Testis (tissue), 2 donors: ENCODE measurements around the gene SLCO1A2.

ENCODE experiments used
- POLR2A ChIP-seq: fragments of 450-650 bp; IDR thresholded peaks from one replicate; pipeline ENCODE4 v1.6.1; 2017; ENCODE audit warnings: antibody characterized with exemption, mild to moderate bottlenecking, moderate library complexity
- TF ChIP-seq, protein P1 (sequence below), 3 experiments: fragments of 450-650 bp in 2 of 3; fragments of 200-600 bp in 1 of 3; sonication (generic) in 1 of 3; IDR thresholded peaks; one replicate each; pipeline ENCODE4 v1.5.1; 2016 to 2019; ENCODE audit warnings: antibody characterized with exemption in 3 of 3, mild to moderate bottlenecking in 2 of 3, moderate library complexity in 1 of 3

DNA sequence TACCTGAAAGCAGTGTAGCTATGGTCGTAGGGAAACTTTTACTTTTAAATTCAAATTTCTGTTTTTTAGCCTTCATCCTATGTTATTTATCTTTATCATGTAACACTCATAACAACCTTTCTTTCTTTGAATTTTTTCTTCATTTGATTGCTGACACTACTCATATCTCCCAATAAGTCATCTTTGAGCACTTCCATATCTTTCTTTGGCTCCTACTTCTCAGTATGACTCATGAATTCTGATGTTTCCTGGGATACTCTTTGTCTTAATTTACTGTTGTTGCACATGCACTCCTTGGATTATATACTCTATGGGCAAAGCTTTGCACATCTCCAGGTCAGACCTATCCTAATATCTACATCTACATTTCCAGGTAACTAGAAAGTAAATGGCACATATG is 19.9 kb upstream of the SLCO1A2 start:
- no peak for TF ChIP-seq POLR2A
- TF ChIP-seq, protein P1, sequence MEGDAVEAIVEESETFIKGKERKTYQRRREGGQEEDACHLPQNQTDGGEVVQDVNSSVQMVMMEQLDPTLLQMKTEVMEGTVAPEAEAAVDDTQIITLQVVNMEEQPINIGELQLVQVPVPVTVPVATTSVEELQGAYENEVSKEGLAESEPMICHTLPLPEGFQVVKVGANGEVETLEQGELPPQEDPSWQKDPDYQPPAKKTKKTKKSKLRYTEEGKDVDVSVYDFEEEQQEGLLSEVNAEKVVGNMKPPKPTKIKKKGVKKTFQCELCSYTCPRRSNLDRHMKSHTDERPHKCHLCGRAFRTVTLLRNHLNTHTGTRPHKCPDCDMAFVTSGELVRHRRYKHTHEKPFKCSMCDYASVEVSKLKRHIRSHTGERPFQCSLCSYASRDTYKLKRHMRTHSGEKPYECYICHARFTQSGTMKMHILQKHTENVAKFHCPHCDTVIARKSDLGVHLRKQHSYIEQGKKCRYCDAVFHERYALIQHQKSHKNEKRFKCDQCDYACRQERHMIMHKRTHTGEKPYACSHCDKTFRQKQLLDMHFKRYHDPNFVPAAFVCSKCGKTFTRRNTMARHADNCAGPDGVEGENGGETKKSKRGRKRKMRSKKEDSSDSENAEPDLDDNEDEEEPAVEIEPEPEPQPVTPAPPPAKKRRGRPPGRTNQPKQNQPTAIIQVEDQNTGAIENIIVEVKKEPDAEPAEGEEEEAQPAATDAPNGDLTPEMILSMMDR (IDR thresholded peaks at IDR 0.05), result no peak
